ENCODE measurements around the gene AP3D1. TPM values are rescaled to one million over a fixed set of nuclear protein-coding genes. Genes with fewer than 3 reads are reported as not detected.
A peak's percentile ranks its signal among the peaks of the same experiment; 100 is the strongest.

The AP3D1 gene
- total and polyA plus RNA-seq, 9 of the 15 experiments (the other 6 are each of a cell fraction or from before 2014, with no cell fraction given): 1.2 to 86.1 (median 35.9) TPM

DNA sequence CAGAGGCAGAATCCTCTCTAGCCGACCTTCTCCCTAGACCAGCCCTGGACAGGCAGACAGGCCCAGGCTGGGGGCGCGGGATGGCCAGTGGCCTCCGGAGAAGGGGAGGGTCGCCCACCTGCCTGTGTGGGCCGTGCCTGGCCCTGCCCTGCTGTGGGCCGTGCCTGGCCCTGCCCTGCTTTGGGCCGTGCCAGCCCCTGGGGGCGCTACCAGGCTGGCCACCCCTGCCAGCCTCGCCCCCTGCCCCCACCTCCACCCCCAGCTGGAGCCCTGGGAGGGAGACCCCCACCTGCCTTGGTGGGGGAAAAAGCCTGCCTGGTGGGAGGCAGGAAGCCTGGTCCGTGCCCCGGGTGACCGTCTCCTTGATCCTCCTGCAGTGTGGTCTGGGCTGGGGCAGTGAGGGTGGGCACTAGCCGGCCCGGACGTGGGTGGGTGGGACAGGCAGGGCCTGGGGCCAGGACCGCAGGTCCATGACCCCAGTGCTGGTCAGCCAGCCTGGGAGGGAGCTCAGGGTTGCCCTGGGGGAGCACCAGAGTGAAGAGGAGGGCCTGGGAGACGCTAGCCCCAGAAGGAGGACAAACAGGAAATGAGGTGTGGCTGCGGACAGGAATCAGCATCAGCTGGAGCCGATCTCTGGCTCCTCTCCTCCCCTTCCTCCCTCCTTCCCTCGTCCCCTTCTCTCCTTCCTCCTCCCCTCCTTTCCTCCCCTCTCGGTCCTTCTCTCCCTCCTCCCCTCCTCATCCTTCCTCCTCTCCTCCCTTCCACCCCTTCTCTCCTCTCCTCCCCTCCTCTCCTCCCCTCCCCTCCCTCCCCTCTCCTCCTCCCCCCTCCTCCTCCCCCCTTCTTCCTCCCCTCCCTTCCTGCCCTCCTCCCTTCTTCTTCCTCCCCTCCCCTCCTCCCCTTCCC is 95.2 kb downstream of the AP3D1 start (continued):
- TF ChIP-seq CBX3 (IDR thresholded peaks at IDR 0.05; ENCODE audit: borderline replicate concordance in 1 of 2, low read length in 2 of 2) (peak in 1 of 2 experiments; percentile 50; a peak in 1 of 3 replicates), CBFA2T3 (IDR thresholded peaks at IDR 0.05) (0 out of 2 replicates have a peak, but pooled peaks have one; percentile 16), FOXA1 (IDR thresholded peaks at IDR 0.05; ENCODE audit: borderline replicate concordance) (no peak), DACH1 (IDR thresholded peaks at IDR 0.05; ENCODE audit: partially characterized antibody) (peak; percentile 89), MTA3 (IDR thresholded peaks at IDR 0.05; ENCODE audit: borderline replicate concordance) (0 out of 2 replicates have a peak, but pooled peaks have one; percentile 12), ZNF408 (CRISPR knock-in tag; IDR thresholded peaks at IDR 0.05; ENCODE audit: low read depth) (no peak), SAFB (IDR thresholded peaks at IDR 0.05; ENCODE audit: borderline replicate concordance, low read depth, low read length) (no peak), NELFE (IDR thresholded peaks at IDR 0.05; ENCODE audit: insufficient read depth, insufficient read length) (no peak), ZNF764 (CRISPR knock-in tag; IDR thresholded peaks at IDR 0.05; ENCODE audit: low read depth) (no peak), NCOR1 (IDR thresholded peaks at IDR 0.05) (peak; percentile 41; the same call in 1 of the 2 replicates), MAFK (IDR thresholded peaks at IDR 0.05; ENCODE audit: low read length) (no peak)
- TF ChIP-seq, protein P1, sequence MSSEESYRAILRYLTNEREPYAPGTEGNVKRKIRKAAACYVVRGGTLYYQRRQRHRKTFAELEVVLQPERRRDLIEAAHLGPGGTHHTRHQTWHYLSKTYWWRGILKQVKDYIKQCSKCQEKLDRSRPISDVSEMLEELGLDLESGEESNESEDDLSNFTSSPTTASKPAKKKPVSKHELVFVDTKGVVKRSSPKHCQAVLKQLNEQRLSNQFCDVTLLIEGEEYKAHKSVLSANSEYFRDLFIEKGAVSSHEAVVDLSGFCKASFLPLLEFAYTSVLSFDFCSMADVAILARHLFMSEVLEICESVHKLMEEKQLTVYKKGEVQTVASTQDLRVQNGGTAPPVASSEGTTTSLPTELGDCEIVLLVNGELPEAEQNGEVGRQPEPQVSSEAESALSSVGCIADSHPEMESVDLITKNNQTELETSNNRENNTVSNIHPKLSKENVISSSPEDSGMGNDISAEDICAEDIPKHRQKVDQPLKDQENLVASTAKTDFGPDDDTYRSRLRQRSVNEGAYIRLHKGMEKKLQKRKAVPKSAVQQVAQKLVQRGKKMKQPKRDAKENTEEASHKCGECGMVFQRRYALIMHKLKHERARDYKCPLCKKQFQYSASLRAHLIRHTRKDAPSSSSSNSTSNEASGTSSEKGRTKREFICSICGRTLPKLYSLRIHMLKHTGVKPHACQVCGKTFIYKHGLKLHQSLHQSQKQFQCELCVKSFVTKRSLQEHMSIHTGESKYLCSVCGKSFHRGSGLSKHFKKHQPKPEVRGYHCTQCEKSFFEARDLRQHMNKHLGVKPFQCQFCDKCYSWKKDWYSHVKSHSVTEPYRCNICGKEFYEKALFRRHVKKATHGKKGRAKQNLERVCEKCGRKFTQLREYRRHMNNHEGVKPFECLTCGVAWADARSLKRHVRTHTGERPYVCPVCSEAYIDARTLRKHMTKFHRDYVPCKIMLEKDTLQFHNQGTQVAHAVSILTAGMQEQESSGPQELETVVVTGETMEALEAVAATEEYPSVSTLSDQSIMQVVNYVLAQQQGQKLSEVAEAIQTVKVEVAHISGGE (CRISPR knock-in tag; IDR thresholded peaks at IDR 0.05): no peak
- TF ChIP-seq, protein P2, sequence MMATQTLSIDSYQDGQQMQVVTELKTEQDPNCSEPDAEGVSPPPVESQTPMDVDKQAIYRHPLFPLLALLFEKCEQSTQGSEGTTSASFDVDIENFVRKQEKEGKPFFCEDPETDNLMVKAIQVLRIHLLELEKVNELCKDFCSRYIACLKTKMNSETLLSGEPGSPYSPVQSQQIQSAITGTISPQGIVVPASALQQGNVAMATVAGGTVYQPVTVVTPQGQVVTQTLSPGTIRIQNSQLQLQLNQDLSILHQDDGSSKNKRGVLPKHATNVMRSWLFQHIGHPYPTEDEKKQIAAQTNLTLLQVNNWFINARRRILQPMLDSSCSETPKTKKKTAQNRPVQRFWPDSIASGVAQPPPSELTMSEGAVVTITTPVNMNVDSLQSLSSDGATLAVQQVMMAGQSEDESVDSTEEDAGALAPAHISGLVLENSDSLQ (IDR thresholded peaks at IDR 0.05): peak; percentile 88
- TF ChIP-seq, protein P3, sequence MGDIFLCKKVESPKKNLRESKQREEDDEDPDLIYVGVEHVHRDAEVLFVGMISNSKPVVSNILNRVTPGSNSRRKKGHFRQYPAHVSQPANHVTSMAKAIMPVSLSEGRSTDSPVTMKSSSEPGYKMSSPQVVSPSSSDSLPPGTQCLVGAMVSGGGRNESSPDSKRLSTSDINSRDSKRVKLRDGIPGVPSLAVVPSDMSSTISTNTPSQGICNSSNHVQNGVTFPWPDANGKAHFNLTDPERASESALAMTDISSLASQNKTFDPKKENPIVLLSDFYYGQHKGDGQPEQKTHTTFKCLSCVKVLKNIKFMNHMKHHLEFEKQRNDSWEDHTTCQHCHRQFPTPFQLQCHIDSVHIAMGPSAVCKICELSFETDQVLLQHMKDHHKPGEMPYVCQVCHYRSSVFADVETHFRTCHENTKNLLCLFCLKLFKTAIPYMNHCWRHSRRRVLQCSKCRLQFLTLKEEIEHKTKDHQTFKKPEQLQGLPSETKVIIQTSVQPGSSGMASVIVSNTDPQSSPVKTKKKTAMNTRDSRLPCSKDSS (IDR thresholded peaks at IDR 0.05; ENCODE audit: low read depth, partially characterized antibody): no peak
- TF ChIP-seq, protein P4, sequence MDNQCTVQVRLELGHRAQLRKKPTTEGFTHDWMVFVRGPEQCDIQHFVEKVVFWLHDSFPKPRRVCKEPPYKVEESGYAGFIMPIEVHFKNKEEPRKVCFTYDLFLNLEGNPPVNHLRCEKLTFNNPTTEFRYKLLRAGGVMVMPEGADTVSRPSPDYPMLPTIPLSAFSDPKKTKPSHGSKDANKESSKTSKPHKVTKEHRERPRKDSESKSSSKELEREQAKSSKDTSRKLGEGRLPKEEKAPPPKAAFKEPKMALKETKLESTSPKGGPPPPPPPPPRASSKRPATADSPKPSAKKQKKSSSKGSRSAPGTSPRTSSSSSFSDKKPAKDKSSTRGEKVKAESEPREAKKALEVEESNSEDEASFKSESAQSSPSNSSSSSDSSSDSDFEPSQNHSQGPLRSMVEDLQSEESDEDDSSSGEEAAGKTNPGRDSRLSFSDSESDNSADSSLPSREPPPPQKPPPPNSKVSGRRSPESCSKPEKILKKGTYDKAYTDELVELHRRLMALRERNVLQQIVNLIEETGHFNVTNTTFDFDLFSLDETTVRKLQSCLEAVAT (IDR thresholded peaks at IDR 0.05): peak; percentile 72 to 96; a peak in 3 of 4 replicates
- TF ChIP-seq, protein P5, sequence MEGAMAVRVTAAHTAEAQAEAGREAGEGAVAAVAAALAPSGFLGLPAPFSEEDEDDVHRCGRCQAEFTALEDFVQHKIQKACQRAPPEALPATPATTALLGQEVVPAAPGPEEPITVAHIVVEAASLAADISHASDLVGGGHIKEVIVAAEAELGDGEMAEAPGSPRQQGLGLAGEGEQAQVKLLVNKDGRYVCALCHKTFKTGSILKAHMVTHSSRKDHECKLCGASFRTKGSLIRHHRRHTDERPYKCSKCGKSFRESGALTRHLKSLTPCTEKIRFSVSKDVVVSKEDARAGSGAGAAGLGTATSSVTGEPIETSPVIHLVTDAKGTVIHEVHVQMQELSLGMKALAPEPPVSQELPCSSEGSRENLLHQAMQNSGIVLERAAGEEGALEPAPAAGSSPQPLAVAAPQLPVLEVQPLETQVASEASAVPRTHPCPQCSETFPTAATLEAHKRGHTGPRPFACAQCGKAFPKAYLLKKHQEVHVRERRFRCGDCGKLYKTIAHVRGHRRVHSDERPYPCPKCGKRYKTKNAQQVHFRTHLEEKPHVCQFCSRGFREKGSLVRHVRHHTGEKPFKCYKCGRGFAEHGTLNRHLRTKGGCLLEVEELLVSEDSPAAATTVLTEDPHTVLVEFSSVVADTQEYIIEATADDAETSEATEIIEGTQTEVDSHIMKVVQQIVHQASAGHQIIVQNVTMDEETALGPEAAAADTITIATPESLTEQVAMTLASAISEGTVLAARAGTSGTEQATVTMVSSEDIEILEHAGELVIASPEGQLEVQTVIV (CRISPR knock-in tag; IDR thresholded peaks at IDR 0.05; ENCODE audit: borderline replicate concordance): no peak
